ENCODE data around the gene RBM19.

DNA sequence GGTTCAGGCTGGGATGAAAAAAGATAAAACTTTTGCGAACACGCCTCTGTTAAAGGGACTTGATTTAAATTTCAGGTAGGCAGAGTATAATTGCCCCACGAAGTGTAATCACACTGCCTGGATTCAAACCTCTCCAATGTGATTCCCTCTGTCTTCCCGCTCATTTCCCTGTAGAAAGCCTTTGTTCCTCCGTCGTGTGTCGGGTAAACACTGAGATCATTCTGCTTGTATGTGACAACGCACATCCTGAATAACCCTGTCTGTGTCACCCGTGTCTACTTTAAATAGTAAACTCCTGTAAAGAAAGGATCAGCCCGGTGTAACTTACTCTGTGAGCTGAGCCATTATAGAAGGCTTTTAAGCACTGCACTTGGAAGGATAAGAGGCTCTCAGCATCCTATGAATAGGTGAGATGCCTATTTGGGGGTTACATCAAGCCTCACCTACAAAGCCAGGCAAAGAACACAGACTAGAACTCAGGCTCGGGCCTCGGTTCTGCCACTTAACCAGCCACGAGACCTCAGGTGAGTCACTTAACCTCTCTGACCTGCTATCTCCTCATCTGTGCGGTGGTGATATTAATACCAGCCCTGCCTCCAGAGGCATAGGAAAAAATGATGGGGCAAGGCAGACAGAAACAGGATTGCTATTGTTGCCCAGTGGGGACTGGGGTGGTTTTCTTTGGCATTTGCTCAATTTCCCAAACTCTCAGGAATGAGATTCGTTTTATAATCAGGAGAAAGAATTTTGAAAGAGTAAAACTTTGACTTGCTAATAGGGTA, 74.2 kb downstream of the RBM19 start:
- TF ChIP-seq MYC (IDR thresholded peaks at IDR 0.05; ENCODE audit: borderline replicate concordance, low read length) (no peak), FOSL2 (IDR thresholded peaks at IDR 0.05) (no peak), FOSL2 (CRISPR knock-in tag; IDR thresholded peaks at IDR 0.05) (no peak), ESRRA (IDR thresholded peaks at IDR 0.05; ENCODE audit: borderline replicate concordance, low read length) (no peak), POLR2A (IDR thresholded peaks at IDR 0.05; ENCODE audit: low read length) (no peak), HDAC2 (IDR thresholded peaks at IDR 0.05) (no peak)
- TF ChIP-seq, protein P1, sequence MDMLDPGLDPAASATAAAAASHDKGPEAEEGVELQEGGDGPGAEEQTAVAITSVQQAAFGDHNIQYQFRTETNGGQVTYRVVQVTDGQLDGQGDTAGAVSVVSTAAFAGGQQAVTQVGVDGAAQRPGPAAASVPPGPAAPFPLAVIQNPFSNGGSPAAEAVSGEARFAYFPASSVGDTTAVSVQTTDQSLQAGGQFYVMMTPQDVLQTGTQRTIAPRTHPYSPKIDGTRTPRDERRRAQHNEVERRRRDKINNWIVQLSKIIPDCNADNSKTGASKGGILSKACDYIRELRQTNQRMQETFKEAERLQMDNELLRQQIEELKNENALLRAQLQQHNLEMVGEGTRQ (IDR thresholded peaks at IDR 0.05) = no peak
- TF ChIP-seq, protein P2, sequence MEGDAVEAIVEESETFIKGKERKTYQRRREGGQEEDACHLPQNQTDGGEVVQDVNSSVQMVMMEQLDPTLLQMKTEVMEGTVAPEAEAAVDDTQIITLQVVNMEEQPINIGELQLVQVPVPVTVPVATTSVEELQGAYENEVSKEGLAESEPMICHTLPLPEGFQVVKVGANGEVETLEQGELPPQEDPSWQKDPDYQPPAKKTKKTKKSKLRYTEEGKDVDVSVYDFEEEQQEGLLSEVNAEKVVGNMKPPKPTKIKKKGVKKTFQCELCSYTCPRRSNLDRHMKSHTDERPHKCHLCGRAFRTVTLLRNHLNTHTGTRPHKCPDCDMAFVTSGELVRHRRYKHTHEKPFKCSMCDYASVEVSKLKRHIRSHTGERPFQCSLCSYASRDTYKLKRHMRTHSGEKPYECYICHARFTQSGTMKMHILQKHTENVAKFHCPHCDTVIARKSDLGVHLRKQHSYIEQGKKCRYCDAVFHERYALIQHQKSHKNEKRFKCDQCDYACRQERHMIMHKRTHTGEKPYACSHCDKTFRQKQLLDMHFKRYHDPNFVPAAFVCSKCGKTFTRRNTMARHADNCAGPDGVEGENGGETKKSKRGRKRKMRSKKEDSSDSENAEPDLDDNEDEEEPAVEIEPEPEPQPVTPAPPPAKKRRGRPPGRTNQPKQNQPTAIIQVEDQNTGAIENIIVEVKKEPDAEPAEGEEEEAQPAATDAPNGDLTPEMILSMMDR (IDR thresholded peaks at IDR 0.05) = no peak

Data from A549 (cell line).